ENCODE results near the gene RAD51B.

The RAD51B gene

GRCh38 chr14:68225321-68225720 lies 405.7 kb downstream of the RAD51B start:
- in situ Hi-C loops (cut with MboI; ENCODE audit: low sequenced_read_pairs), result no loop called here

- in situ Hi-C loops (cut with MboI; ENCODE audit: low sequenced_read_pairs), result no loop called here
These were observed 406.9 kb downstream of the RAD51B start for GRCh38 chr14:68226523-68226922.

GRCh38 chr14:68228656-68229055 lies 409.1 kb downstream of the RAD51B start:
- in situ Hi-C loops (cut with MboI; ENCODE audit: low sequenced_read_pairs), result no loop called here

- in situ Hi-C loops (cut with MboI; ENCODE audit: low sequenced_read_pairs), result no loop called here
These were observed 410.0 kb downstream of the RAD51B start for GRCh38 chr14:68229423-68230100.

- in situ Hi-C loops (cut with MboI; ENCODE audit: low sequenced_read_pairs), result no loop called here
These were observed 410.8 kb downstream of the RAD51B start for GRCh38 chr14:68230202-68230949.

GRCh38 chr14:68230950-68231717 lies 411.6 kb downstream of the RAD51B start:
- in situ Hi-C loops (cut with MboI; ENCODE audit: low sequenced_read_pairs), result no loop called here

GRCh38 chr14:68231898-68232297 lies 412.3 kb downstream of the RAD51B start:
- in situ Hi-C loops (cut with MboI; ENCODE audit: low sequenced_read_pairs), result no loop called here

GRCh38 chr14:68232300-68233055 lies 412.9 kb downstream of the RAD51B start:
- in situ Hi-C loops (cut with MboI; ENCODE audit: low sequenced_read_pairs), result no loop called here

- in situ Hi-C loops (cut with MboI; ENCODE audit: low sequenced_read_pairs), result no loop called here
These were observed 413.7 kb downstream of the RAD51B start for GRCh38 chr14:68233101-68233784.

GRCh38 chr14:68234101-68234905 lies 414.7 kb downstream of the RAD51B start:
- in situ Hi-C loops (cut with MboI; ENCODE audit: low sequenced_read_pairs), result no loop called here

GRCh38 chr14:68235011-68235410 lies 415.4 kb downstream of the RAD51B start:
- in situ Hi-C loops (cut with MboI; ENCODE audit: low sequenced_read_pairs), result no loop called here

- in situ Hi-C loops (cut with MboI; ENCODE audit: low sequenced_read_pairs), result no loop called here
These were observed 417.2 kb downstream of the RAD51B start for GRCh38 chr14:68236582-68237458.

GRCh38 chr14:68238551-68238950 lies 419.0 kb downstream of the RAD51B start:
- in situ Hi-C loops (cut with MboI; ENCODE audit: low sequenced_read_pairs), result no loop called here

GRCh38 chr14:68238976-68239375 lies 419.4 kb downstream of the RAD51B start:
- in situ Hi-C loops (cut with MboI; ENCODE audit: low sequenced_read_pairs), result no loop called here

- in situ Hi-C loops (cut with MboI; ENCODE audit: low sequenced_read_pairs), result no loop called here
These were observed 420.6 kb downstream of the RAD51B start for GRCh38 chr14:68239988-68240771.

- in situ Hi-C loops (cut with MboI; ENCODE audit: low sequenced_read_pairs), result no loop called here
These were observed 422.4 kb downstream of the RAD51B start for GRCh38 chr14:68241862-68242487.

GRCh38 chr14:68243450-68244010 lies 424.0 kb downstream of the RAD51B start:
- in situ Hi-C loops (cut with MboI; ENCODE audit: low sequenced_read_pairs), result no loop called here
